ENCODE results near the gene DPAGT1. TPM values are rescaled to one million over a fixed set of nuclear protein-coding genes. Genes with fewer than 3 reads are reported as not detected.

Gene DPAGT1
- total and polyA plus RNA-seq, 2 of the 8 experiments (the other 6 are each of a cell fraction or from before 2014, with no cell fraction given), result 59.8 to 236 TPM

DNA sequence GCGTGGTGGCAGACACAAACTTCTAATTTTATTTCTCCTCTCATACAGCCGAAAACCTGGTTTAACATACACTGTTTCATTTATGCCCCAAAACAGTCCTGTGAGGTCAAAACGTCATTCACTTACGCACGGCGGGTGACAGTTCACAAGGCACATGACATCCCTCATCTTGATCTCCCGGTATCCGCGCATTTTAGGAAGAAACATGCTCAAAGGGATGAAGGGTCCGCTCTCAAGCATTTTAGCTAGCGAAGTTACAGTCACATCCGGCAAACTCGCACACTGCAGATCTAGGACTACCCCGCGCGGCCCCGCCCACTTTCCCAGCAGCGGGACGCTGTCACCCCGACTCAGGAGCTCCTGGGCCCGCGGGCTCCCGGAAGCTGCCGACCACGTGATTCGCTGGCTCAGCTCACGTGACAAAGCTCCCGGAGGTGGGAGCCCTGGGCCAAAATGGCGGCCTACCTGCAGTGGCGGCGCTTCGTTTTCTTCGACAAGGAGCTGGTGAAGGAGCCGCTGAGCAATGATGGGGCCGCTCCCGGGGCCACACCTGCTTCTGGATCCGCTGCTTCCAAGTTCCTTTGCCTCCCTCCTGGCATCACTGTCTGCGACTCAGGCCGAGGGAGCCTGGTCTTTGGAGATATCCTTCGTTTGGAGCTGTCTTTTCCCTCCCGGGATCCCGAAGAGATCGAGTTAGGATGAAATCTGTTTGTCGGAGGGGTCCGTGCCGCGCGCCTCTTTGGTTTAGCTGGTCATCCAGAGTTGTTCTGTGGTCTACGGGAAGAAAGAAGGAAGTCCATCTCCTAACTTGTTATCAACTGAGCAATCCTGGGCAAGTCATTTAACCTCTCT, 34.1 kb downstream of the DPAGT1 start, which contains the start of gene VPS11:
Gene VPS11, plus strand, starts transcription at position 448 of the 852 bp plus-strand sequence. Its CDS starts 6 bp downstream, at position 454.
- Histone ChIP-seq H2BK15ac (ENCODE audit: low read length) (no peak within 1 kb of the TSS), H3K4me2 (ENCODE audit: insufficient read depth in 1 of 2, low read depth in 2 of 2, low read length in 2 of 2) (peak within 1 kb of the TSS; percentile 82 to 89), H3K4me3 (ENCODE audit: extremely low read depth in 1 of 4, insufficient read depth in 2 of 4, low read depth in 3 of 4, low read length in 4 of 4) (peak within 1 kb of the TSS; percentile 82 to 100 (median 98)), H2AFZ (ENCODE audit: low read length) (peak within 1 kb of the TSS; percentile 97), H3K4me1 (replicated peaks in 1 of 4; ENCODE audit: control insufficient read depth in 3 of 4, insufficient read depth in 4 of 4, low read length in 3 of 4) (no peaks in the 10 kb centered on the region; a peak in 1 of 7 replicates), H3K79me1 (ENCODE audit: low read depth, low read length) (no peaks in the 10 kb centered on the region; the same call in 1 of the 2 replicates), H4K20me1 (replicated peaks in 1 of 2; ENCODE audit: control insufficient read depth in 1 of 2, insufficient read depth in 2 of 2, low read length in 2 of 2) (no peaks in the 10 kb centered on the region), H4K8ac (ENCODE audit: extremely low read depth, insufficient read depth, low read length) (peak within 1 kb of the TSS; percentile 99; the same call in 1 of the 2 replicates), H3K56ac (replicated peaks; ENCODE audit: insufficient read length, low read depth, low read length) (no peak within 1 kb of the TSS), H2BK20ac (ENCODE audit: low read length) (no peak within 1 kb of the TSS), H2BK5ac (ENCODE audit: low read depth, low read length) (no peak within 1 kb of the TSS), H3K27ac (ENCODE audit: low read depth, low read length) (peak within 1 kb of the TSS; percentile 82), H2BK120ac (replicated peaks; ENCODE audit: low read depth, low read length) (no peak within 1 kb of the TSS), H3K9me3 (ENCODE audit: insufficient read depth in 2 of 2, low read depth in 1 of 2, low read length in 1 of 2) (no peaks in the 10 kb centered on the region), H4K5ac (ENCODE audit: insufficient read length, low read depth, low read length) (no peak within 1 kb of the TSS), H2BK12ac (ENCODE audit: low read depth, low read length) (no peak within 1 kb of the TSS), H3K36me3 (ENCODE audit: control insufficient read depth in 2 of 4, insufficient read depth in 4 of 4, low read length in 3 of 4) (peaks cover 7 to 18% (median 14%) of the 10 kb centered on the region in 4 experiments; a peak in 6 of 8 replicates), H3K14ac (ENCODE audit: insufficient read length) (no peak within 1 kb of the TSS), H3K23me2 (ENCODE audit: low read depth, low read length) (no peaks in the 10 kb centered on the region; the same call in 1 of the 2 replicates), H3K4ac (replicated peaks; ENCODE audit: insufficient read length, low read depth, low read length) (no peak within 1 kb of the TSS), H3K23ac (ENCODE audit: insufficient read length) (no peak within 1 kb of the TSS), H3K9ac (replicated peaks in 1 of 4; ENCODE audit: extremely low read depth in 1 of 4, low read depth in 3 of 4, low read length in 3 of 4) (peak within 1 kb of the TSS; percentile 81 to 96 (median 90)), H2AK5ac (ENCODE audit: low read depth, low read length) (no peak within 1 kb of the TSS), H4K91ac (replicated peaks; ENCODE audit: insufficient read length, low read length) (no peak within 1 kb of the TSS), H3K18ac (ENCODE audit: extremely low read depth, low read length) (no peak within 1 kb of the TSS), H3K79me2 (ENCODE audit: control insufficient read depth in 1 of 2, insufficient read depth in 2 of 2, low read length in 2 of 2) (peaks cover 0 to 13% of the 10 kb centered on the region in 2 experiments; a peak in 2 of 4 replicates), H3K27me3 (replicated peaks in 1 of 4; ENCODE audit: control insufficient read depth in 3 of 4, extremely low read depth in 1 of 4, insufficient read depth in 3 of 4, low read length in 3 of 4) (no peaks in the 10 kb centered on the region)
- FAIRE-seq (no peak), DNase-seq (ENCODE audit: low read depth in 1 of 2, low spot score in 2 of 2) (peak; percentile 87 to 96)
- POLR2A ChIA-PET (ENCODE audit: partially characterized antibody), result interaction anchor here (0.8 to 3.2 kb wide), 23 partner anchors 8 to 249 kb away, joined by 3 to 24 read pairs (median 4); partner anchors contain the start of genes C2CD2L, CENATAC, HMBS and HYOU1
- CTCF ChIA-PET (ENCODE audit: partially characterized antibody), result interaction anchor here (0.5 to 2.2 kb wide), 9 partner anchors 11 to 275 kb away, joined by 3 to 8 read pairs (median 3); partner anchors contain the start of gene HYOU1
- WGBS, 2 experiments (ENCODE audit: extremely low coverage in 1 of 2, insufficient coverage in 1 of 2, insufficient read length in 1 of 2, insufficient replicate concordance in 2 of 2, low coverage in 1 of 2, low lambda C conversion rate in 2 of 2, missing lambda C conversion rate in 1 of 2), result 2% methylated on average over 47 of the region's 49 CpGs; no CpG with 5 or more reads in 1 of the 2 experiments
- TF ChIP-seq, protein P1, sequence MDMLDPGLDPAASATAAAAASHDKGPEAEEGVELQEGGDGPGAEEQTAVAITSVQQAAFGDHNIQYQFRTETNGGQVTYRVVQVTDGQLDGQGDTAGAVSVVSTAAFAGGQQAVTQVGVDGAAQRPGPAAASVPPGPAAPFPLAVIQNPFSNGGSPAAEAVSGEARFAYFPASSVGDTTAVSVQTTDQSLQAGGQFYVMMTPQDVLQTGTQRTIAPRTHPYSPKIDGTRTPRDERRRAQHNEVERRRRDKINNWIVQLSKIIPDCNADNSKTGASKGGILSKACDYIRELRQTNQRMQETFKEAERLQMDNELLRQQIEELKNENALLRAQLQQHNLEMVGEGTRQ (IDR thresholded peaks at IDR 0.05; ENCODE audit: low read length), result peak; percentile 99
- TF ChIP-seq EZH2 (IDR thresholded peaks at IDR 0.05; ENCODE audit: low read depth, low read length, severe bottlenecking), result no peak
- TF ChIP-seq ASH2L (IDR thresholded peaks at IDR 0.05; ENCODE audit: low read length), result peak; percentile 32
- no peak for TF ChIP-seq BRCA1 (IDR thresholded peaks at IDR 0.05; ENCODE audit: low read depth, low read length)
- TF ChIP-seq SP2 (IDR thresholded peaks at IDR 0.05; ENCODE audit: low read length), result no peak
- TF ChIP-seq ZNF274 (IDR thresholded peaks at IDR 0.05; ENCODE audit: borderline replicate concordance, extremely low read depth, low read length), result no peak
- no peak for TF ChIP-seq RAD21 (IDR thresholded peaks at IDR 0.05 in 1 of 2, conservative IDR thresholded peaks at IDR 0.05 in 1 of 2; ENCODE audit: low read depth in 2 of 2, low read length in 2 of 2)
- TF ChIP-seq YY1 (IDR thresholded peaks at IDR 0.05; ENCODE audit: low read depth, low read length), result peak; percentile 99
- TF ChIP-seq JUND (IDR thresholded peaks at IDR 0.05; ENCODE audit: low read length), result no peak
